HG03460 (cell line): ENCODE results near the gene NNAT.
"Not testable (repeated sequence)": the region's sequence is repeated elsewhere in the genome, so short reads cannot be mapped to it uniquely, and the experiment has no call there.

Source experiments
- ATAC-seq: cut with Tn5 transposase; IDR thresholded peaks from one replicate; pipeline ENCODE4 v1.9.1; 2021; ENCODE audit not compliant: unreplicated experiment

Gene NNAT, protein sequence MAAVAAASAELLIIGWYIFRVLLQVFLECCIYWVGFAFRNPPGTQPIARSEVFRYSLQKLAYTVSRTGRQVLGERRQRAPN

DNA sequence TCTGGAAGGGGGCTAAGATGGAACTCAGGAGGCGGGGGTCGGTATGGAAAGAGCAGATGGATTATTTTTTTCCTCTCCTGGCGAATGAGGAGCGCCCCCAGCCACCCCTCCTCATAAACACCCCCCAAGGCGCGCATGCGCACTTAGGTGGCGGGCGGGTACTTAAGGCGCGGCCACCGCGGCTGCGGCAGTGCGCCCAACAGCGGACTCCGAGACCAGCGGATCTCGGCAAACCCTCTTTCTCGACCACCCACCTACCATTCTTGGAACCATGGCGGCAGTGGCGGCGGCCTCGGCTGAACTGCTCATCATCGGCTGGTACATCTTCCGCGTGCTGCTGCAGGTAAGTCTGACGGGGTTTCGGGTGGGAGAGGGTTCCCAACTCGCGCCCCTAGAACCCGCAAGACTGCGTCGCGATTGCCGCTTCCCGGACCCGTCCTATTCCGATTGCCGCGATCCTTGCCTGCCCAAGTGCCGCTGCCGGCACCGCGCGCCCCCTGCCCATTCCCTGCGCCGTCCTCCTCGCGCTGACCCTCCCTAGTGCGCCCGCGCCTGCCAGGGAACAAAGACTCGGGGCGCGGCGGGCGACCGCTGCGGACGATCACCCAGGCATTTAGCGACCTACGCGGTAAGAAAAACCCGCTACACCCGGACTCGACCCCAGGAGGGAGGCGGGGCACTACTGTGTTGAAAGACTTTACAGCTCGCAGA is at the start of gene NNAT:
TSS of gene NNAT (plus strand) at position 190 of the 711 bp plus-strand sequence. CDS start at position 272, 82 bp downstream.
- no peak for ATAC-seq

DNA sequence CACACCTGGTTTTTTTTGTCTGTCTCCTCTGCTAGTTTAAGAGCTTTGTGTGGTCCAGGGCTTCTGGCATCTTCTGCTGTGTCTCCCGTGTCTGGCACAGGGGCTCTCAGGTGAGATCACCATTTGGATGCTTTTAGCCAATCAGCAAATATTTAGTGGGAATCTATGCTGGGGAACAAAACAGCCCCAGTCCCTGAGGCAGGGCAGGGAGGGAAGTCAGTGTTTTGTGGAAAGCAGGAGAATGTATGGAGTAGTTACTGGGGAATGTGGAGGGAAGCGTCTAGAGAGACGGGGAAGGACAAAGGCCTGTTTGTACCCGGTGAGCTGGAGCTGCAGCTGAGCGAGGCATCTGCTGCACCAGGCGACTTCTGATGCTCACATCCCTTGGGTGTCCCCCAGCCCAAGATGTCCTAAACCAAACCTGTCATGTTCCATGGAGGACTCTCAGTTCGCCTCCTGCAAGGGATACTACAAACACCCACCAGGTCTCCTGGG is 49.3 kb upstream of the NNAT start:
- ATAC-seq, result no peak

DNA sequence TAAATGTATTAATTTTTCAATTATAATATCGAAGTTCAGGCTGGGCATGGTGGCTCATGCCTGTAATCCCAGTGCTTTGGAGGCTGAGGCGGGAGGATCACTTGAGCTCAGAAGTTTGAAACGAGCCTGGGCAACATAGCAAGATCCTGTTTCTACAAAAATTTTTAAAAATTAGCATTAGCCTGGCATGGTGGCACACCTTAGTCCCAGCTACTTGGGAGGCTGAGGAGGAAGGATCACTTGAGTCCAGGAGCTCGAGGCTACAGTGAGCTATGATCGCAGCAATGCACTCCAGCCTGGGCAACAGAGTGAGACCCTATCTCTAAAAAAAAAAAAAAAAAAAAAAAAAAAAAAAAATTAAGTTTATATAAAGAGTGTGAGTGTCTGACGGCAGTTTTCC is 48.6 kb upstream of the NNAT start:
- ATAC-seq, result not testable (repeated sequence)

DNA sequence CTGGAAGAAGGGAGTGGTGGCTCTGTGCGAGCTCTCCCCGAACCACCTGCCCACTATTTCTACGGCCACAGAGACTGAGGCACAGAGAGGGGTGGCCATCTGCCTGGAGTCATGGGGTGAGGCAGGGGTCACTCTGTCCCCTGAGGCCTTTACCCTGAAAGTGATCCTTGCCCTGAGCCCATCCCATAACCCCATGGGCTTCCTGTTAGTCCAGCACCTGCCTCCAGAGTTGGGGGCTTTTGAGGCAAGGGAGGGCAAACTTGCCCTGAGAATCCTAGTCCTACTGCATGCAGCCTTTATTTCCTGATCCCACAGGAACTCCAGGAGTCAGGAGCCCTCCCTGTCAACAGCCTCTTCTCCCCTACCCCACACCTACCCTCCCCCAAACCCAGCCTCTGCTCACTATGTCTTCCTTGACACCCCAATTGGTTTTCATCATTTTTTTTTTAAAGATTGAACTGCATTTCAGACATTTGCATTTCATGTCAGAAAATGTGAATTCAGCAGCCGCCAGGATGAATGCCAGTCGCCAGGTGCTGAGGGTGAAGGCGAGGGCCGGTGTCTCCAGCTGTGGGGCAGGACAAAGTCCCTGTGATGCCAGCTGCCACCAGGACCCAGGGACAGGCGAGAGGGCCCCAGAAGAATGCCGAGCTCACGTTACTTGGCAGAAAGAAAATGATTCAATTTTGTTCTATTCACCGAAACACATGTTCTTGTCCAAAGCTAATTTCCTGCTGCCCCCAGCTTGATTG is 47.6 kb upstream of the NNAT start:
- ATAC-seq, result no peak

DNA sequence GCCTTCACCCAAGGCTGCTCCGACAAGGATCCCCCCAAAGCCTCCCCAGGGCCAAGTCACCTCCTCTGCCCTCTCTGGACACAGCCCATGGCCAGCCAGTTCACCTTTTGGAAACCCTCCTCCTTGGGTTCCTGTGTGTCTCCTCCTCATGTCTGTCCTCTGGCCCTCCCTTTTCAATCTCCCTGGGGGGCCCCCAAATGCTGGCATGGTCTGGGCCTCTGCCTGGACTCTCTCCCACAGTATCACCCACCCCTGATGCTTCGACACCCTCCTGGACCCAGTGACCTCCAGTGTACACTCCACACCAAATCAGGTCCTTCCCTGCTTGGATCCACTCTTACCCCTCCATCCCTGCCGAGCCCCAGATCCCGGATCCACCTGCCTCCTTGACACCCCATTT is 46.7 kb upstream of the NNAT start:
- no peak for ATAC-seq

DNA sequence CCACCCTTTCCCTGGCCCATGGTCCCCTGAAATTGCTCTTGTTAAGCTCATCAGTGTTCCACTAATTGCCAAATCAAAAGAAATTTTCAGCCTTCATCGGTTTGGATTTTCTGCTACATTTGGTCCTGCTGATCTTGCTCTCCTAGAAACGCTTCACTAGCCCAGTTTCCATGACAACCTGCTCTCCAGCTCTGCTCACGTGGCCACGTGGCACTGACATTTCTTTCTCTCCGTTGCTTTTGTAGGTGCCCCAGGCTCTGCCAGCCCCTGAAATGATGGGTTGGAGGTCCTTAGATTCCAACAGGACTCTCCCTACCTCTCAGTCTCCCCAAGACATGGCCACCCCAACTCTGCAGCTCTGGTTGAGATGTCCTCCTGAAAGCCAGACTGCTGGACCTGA is 45.8 kb upstream of the NNAT start:
- ATAC-seq, result no peak

DNA sequence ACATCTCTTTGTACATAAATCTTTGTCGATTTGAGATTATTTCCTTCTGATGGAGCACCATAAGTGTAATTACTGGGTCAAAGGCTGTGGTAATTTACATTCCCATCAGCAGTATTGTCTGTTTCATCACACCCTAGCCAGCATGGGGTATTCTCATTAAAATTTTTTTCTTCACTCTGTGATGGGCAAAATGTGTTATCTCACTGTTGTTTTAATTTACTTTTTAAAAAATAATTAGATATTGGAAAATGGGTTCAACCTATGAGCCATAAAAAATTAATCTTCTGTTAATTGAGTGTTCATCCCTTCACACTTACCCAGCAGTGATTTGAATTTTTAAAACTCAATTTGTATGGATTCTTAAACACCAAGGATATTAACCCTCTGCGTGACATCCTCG is 44.0 kb upstream of the NNAT start:
- no peak for ATAC-seq

DNA sequence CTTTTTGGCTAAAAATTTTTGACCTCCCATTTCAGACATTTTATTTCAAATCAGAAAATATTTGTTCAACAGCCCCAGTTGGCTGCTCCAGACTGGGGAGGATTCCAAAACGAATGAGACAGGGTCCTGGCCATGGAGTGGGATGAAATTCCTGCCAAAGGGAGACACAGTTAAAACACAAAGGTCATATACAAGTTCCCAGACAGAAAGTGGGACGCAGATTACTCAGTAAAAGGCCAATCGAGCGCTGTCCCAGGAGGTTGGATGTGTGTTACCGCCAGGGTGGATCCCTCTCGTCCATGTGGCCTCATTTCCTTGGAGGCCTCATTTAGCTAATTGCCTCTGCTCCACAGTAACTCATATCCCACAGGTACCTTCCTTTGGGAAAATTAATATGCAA is 41.8 kb upstream of the NNAT start:
- no peak for ATAC-seq

DNA sequence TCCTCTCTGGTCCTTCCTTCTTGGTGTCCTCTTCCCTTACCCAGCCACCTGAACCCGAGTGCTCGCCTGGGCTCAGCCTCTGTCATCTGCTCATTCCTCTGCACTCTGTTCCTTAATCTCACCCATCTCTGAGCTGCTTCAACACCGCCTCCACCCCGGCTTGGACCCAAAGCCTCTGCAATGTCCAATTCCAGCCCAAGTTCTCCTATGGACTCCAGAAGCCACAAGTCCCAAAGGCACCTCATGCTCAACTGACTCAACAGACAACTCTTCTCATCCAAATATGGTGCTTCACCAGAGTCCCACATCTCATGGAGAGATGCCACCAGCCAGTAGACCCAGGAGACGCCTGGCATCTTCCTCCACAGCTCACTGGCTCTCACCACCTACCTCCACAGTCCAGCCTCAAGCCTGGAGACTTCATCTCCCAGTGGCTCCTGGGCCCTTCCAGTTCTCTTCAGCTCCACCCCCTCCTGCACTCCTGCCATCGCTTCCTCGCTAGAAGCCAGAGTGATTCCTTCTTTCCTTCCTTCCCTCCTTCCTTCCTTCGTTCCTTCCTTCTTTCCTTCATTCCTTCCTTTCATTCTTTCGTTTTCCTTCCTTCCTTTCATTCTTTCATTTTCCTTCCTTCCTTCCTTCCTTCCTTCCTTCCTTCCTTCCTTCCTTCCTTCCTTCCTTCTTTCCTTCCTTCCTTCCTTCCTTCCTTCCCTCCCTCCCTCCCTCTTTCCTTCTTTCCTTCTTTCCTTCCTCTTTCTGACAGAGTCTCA is 40.9 kb upstream of the NNAT start:
- no peak for ATAC-seq

DNA sequence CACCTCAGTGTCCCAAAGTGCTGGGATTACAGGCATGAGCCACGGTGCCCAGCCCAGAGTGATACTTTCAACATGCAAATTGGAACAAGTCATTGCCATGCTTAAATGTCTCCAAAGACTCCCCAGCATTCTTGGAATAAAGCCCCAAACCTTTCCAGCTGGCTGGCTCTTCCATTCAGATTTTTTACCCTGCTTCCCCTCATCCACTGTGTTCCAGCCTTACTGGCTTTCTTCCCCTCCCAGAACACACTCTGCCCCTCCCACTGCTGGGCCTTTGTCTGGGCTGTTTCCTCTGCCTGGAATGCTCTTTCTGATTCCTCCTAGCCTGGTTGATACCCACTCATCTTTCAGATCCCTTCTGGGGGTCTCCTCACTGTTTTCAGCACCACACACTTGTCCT is 40.1 kb upstream of the NNAT start:
- ATAC-seq, result no peak

DNA sequence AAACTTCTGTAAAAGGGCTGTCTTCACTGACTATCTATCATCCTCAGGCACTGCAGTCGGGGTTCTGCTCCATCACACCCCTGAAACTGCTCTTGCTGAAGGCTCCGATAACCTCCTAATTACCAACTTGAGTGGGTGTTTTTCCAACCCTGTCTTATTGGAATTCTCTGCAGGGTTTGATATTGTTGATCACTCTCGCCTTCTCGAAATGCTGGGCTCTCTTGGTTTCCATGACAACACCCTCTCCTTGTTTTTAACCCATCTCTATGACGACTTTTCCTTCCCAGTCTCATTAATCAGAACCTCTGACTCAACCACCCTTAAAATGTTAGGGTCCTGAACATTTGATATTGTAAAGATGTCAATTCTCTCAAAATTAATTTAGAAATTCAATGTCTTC is 39.4 kb upstream of the NNAT start:
- ATAC-seq, result no peak

DNA sequence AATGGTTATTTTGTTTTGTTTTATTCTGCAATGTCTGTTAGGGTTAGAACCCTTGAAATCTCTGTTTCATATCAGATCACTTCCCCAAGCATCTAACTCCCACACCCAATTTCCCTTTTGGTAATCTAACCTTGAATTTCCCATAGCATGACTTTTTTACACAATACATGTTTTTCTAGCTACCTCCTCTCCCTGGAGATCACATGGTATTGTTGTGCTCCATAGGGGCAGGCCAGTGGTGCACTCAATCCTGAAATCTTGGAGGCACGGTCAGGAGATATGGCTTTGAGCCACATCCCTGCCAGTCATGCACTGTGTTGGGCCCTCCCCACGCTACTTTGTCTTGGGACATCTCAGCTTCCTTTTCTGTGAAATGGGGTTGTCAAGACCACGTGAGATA is 36.7 kb upstream of the NNAT start:
- no peak for ATAC-seq

DNA sequence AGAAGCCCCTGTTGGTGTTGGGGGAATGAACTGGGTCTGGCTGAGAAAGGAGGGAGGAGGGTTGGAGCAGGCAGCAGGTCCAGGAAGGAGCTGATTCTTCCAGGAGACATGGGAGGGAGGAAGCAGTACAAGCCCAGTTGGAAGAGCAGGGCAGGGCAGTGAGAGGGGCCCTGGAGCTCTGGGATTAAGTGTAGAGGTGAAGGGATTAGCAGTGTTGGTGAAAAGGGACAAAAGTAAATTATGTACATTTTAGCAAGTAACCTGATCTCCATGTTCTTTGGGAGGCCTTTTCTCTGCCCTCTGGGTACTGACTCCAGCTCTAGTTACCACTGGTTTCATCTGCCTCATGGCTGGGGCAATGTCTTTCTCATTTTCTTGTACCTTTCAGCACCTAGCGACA is 34.8 kb upstream of the NNAT start:
- ATAC-seq, result not testable (repeated sequence)

DNA sequence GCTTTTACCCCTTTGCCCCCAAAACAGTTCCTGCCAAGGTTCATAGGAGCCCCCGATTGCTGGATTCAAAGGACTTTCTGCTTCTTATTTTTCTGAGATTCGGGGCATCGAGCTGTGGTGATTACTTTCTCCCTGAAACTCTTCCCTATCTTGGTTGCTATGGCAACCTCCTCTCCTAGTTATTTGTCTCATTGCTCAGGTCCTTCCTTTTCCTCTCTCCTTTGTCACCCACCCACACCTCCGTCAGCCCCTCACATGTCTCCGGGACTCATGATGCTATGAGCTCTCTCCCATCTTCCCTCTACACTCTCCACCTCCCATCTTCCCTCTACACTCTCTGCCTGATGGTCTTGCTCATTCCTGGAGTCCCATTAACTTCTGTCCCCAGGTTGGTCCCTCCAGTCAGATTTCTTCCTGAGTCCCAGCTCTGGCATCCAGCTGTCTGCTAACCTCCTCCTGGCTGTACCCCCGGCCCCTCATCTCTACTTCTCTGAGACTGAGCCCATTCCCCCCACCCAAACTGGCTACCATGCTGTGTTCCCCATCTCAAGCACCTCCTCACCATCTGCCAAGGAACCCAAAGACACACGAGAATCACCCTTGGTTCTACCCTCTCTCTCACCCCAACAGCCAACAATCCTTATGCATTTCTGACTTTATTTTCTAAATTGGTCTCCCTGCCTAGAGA is 30.2 kb upstream of the NNAT start:
- ATAC-seq, result no peak

DNA sequence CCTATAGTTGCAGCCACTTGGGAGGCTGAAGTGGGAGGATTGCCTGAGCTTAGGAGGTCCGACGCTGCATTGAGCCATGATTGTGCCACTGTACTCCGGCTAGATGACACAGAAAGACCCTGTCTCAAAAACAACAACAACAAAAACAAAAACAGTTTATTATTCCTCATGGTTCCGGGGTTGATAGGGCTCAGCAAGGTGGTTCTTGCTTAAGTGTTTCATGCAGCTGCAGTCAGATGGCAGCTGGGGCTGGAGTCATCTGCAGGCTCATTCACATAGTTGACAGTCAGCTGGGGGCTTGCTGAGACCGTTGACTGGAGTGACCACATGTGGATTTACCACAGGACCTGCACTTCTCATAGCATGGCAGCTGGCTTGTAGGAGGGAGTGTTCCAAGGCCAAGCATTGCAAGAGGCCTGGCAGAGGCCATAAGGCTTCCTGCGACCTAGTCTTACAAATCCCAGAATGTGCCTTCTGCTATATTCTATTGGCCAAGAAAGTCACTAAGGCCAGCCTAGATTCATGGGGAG is 28.9 kb upstream of the NNAT start:
- ATAC-seq, result no peak

DNA sequence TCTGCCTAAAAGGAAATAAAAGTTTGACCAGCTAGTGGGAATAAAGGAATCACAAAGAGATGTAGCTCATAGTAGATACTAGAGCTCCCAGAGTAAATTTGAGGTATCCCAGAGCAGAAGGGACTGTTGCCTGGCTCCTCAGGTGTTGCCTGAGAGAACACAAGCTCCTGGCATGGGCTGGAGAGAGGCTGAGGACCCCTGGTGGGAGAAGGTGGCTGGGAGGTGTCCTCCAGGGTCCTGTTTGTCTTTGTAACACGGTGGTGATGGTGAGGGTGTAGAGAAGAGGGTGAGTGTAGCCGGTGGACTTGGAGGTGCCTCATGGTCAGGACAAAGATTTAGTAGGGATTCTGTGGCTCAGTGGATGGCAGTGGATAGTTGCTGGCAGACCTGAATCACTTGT is 28.1 kb upstream of the NNAT start:
- no peak for ATAC-seq

DNA sequence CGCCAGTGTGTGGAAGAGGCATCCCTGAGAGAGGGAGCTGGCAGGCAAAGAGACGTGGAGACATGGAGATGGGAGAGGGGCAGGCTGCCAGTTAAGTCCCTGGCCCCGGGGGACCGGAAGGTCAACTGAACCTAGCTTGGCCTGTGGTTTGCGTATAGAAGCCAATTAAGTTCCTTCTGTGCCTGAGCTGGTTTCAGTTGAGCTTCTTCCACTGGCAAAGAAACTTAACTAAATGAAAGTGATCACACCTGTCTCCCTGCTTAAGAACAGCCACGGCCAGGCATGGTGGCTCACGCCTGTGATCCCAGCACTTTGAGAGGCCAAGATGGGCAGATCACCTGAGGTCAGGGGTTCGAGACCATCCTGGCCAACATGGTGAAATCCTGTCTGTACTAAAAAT is 26.7 kb upstream of the NNAT start:
- ATAC-seq, result no peak

DNA sequence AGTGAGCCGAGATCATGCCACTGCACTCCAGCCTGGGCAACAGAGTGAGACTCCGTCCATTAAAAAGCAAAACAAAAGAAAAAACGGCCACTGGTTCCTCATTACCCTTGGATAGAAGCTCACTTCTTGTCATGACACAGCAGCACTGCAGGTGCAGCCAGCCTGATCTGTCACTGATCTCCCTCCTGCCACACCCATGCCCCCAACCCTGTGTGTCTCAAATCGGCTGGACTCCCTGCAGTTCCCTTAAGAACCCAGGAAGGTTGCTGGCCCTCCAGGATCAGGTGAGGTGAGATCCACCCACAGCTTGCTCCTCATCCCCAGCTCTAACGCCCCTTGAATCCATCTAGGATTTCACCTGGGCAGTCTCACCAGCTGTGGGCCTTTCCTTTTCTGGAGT is 26.3 kb upstream of the NNAT start:
- ATAC-seq, result no peak

DNA sequence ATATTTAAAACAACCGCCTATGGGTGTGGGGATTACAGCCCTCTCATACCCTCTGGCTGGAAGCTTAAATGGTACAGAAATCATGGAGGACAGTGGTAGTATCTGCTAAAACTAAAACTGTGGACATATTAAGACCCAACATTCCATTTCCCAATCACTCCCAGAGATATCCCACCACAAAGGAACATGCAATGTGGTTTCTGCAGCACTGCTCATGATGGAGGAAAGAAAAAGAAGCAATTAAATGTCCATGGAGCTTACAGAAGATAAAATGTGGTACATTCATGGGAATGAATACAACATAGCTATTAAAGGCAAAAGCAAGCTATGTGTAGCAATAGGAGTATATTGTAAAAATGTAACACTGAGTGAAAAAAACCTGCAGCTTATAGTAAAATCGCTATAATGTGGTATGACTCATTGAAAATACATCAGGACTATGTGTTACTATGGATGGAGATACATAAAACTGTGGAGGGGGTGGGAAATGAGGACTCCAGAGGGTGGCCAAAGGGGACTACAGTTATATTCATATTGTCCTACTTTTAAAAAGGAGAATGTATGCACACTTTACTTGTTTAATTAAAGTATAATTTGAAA is 22.9 kb upstream of the NNAT start:
- no peak for ATAC-seq

DNA sequence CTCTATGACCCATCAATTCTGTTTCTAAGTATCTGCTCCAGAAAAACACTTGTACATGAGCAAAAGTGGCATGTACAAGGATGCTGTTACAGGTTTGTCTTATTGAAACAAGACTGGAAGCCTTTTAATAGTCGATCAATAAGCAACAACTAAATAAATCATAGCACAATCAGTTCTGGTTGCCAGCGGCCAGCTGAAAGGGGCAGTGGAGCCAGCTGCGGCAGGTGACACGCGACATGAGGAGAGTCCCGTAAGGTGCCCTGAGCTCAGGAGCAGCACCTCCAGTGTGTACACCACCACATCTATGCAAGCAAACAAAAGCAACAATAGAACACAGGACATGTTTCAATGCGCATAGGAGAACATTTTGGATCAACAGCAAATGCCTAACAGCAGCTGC is 20.7 kb upstream of the NNAT start:
- ATAC-seq, result no peak
